Astrocyte of the spinal cord (primary cell): Measurements from ENCODE around the gene MED10.

ENCODE experiments used
- DNase-seq: peaks from one replicate; pipeline ENCODE4 v3.0.0; 2011; ENCODE audit warnings: low read depth, low spot score
- H3K4me3 ChIP-seq: 2 replicates; pipeline ENCODE4 v1.5.1; 2011; ENCODE audit warnings: low read depth, mild to moderate bottlenecking, low read length, moderate library complexity
- in situ Hi-C: cut with HindIII; loops from 2 replicates; pipeline ENCODE4 v1.10.0; 2017; ENCODE audit warnings: low sequenced_read_pairs
- TF ChIP-seq, protein P1 (sequence below): IDR thresholded peaks from 2 replicates; pipeline ENCODE4 v1.5.1; 2012; ENCODE audit warnings: low read depth, mild to moderate bottlenecking, low read length, inconsistent platforms

Gene MED10

DNA sequence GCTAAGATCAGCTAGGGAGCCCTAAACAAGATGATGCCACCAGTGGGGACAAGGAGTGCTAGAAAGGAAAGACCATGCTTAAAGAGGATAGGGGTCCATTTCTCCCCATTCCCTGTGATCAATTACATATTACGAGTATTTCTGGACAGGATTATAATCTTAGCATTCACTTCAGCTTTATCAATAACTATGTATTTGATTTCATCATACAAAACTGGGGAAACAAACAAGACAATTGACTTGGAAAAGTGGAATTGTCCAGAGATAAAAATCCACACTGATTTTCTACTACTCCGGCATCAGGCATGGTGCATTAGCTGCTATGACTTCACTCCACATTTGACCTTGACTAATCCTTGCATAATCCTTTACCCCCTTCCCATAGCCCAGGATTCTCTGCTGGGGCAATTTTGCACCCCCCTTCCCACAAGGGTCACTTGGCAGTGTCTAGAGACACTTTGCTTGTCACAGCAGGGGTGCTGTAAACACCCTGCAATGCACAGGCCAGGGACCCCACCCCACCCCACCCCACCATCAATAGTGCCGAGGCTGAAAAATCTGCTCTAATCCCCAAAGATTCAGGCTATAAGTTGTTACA, 40.4 kb upstream of the MED10 start:
- in situ Hi-C loops, result no loop called here
- no peak overlapping the region for H3K4me3 ChIP-seq
- DNase-seq, result no peak
- TF ChIP-seq, protein P1, sequence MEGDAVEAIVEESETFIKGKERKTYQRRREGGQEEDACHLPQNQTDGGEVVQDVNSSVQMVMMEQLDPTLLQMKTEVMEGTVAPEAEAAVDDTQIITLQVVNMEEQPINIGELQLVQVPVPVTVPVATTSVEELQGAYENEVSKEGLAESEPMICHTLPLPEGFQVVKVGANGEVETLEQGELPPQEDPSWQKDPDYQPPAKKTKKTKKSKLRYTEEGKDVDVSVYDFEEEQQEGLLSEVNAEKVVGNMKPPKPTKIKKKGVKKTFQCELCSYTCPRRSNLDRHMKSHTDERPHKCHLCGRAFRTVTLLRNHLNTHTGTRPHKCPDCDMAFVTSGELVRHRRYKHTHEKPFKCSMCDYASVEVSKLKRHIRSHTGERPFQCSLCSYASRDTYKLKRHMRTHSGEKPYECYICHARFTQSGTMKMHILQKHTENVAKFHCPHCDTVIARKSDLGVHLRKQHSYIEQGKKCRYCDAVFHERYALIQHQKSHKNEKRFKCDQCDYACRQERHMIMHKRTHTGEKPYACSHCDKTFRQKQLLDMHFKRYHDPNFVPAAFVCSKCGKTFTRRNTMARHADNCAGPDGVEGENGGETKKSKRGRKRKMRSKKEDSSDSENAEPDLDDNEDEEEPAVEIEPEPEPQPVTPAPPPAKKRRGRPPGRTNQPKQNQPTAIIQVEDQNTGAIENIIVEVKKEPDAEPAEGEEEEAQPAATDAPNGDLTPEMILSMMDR, result no peak

DNA sequence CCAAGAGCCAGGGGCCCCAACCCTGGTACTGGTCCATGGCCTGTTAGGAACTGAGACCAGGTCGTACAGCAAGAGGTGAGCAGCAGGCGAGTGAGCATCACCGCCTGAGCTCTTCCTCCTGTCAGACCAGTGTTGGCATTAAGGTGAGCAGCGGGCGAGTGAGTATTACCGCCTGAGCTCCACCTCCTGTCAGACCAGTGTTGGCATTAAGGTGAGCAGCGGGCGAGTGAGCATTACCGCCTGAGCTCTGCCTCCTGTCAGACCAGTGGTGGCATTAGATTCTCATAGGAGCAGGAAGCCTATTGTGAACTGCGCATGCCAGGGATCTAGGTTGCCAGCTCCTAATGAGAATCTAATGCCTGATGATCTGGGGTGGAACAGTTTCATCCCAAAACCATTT, 39.3 kb upstream of the MED10 start:
- TF ChIP-seq, protein P1, result no peak
- in situ Hi-C loops, result no loop called here
- no peak overlapping the region for H3K4me3 ChIP-seq
- no peak for DNase-seq

DNA sequence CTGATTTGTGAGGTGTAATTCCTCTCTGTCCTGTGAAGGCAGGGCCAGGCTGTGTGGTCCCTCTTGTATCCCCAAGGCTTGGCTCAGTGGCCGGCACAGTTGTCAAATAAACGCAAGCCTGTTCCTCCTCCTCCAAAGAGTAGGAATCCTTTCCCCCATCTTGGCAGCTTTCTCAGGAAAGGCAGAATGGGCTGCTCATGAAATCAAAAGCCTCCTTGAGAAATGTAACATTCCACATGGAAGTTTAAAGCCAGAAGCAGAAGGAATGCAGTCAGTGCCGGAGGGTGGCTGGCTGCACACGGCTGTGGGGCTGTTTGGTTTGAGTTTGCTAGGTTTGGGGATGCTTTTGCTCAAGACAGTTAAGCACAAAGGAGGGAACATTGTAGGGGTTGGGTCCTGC, 34.5 kb upstream of the MED10 start:
- no peak for DNase-seq
- TF ChIP-seq, protein P1, result no peak
- no peak overlapping the region for H3K4me3 ChIP-seq
- in situ Hi-C loops, result no loop called here

DNA sequence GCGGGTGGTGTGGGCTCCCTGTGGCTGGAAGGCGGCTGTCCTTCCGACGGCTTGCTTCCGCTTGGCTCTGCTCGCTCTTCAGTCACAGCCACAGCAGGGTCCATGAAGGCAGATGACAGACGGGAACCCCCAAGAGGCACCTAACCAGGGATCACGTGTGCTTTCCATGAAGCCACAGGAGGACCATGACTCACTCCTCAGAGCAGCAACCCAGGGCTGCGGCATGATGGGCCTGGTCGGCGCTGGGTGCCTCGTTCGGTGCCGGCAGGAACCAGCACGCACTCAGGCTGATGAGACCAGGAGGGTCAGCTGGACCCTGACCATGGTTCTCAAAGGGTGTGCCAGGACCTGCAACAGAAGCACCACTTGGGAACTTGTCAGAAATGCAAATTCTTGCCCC, 32.8 kb upstream of the MED10 start:
- no peak overlapping the region for H3K4me3 ChIP-seq
- TF ChIP-seq, protein P1, result no peak
- no peak for DNase-seq
- in situ Hi-C loops, result no loop called here

DNA sequence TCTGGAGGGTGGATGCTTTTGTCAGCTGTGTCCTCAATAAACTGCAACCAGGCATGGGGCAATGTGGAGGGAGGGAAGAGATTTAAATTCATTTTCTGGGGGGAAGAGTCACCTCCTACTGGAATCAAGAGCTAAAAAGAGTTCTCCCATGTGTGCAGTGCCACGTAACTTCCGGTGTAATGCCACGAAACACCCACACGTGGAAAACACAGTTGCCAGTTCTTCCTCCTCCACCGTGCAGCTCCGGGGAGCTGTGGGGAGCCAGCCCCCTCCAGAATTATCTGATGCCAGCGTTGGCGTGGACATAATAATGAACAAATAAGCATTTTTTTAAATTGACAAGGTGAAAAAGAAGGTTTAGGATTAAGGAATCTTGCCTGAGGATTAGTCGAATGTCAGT, 32.1 kb upstream of the MED10 start:
- no peak for DNase-seq
- in situ Hi-C loops, result no loop called here
- TF ChIP-seq, protein P1, result no peak
- H3K4me3 ChIP-seq, result no peak overlapping the region

DNA sequence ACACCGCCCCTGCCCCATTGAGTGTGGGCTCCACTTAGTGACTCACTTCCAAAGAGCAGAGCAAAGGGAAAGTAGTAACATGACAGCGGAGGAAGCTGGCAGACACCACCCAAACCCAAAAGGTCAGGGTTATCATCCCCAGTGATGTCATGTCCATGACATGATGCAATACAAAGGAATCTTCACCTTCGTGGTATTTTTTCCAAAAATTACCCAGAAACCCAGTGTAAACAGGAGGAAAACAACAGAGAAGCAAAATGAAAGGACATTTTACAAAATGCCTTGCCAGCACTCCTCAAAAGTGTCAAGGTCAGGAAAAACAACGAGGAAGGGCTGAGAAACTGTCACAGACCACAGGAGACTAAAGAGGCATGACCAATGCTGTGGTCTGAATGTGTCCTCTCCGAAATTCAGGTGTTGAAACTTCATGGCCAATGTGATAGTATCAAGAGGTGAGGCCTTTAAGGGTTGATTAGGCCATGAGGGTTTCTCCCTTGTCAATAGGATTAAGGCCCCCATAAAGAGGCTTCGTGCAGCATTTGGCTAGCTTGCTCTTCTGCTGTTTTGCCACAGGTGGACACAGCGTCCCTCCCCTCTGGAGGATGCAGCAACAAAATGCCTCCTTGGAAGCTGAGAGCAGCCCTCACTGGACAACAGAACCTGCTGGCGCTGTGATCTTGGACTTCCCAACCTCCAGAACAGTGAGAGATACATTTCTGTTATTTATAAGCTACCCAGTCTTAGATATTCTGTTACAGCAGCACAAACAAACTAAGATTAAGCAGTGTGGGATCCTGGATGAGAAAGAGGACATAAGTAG, 30.5 kb upstream of the MED10 start:
- DNase-seq, result no peak
- in situ Hi-C loops, result no loop called here
- TF ChIP-seq, protein P1, result no peak
- no peak overlapping the region for H3K4me3 ChIP-seq
